HepG2 (cell line): ENCODE measurements around the gene MPST. TPM values are rescaled to one million over a fixed set of nuclear protein-coding genes. Genes with fewer than 3 reads are reported as not detected.
A peak's percentile ranks its signal among the peaks of the same experiment; 100 is the strongest.

Experiments used
- ARID4A ChIP-seq: sonication (generic); formaldehyde crosslinking; IDR thresholded peaks from 2 replicates; pipeline ENCODE4 v1.5.0; 2020; ENCODE audit warnings: mild to moderate bottlenecking, missing genetic modification reagents, borderline replicate concordance
- CTCF ChIP-seq: sonication (generic); formaldehyde crosslinking; IDR thresholded peaks from 2 replicates; pipeline ENCODE4 v1.5.0; 2020; ENCODE audit warnings: mild to moderate bottlenecking, missing genetic modification reagents, moderate library complexity
- E2F2 ChIP-seq: sonication (generic); formaldehyde crosslinking; IDR thresholded peaks from 2 replicates; pipeline ENCODE4 v1.4.0; 2020; ENCODE audit warnings: missing genetic modification reagents, borderline replicate concordance
- FOXM1 ChIP-seq: sonication (generic); formaldehyde crosslinking; IDR thresholded peaks from 2 replicates; pipeline ENCODE4 v1.5.0; 2020; ENCODE audit warnings: missing genetic modification reagents
- GATAD2A ChIP-seq: IDR thresholded peaks from 2 replicates; pipeline ENCODE4 v1.6.1; 2016
- HDAC1 ChIP-seq: sonication (generic); formaldehyde crosslinking; IDR thresholded peaks from 2 replicates; pipeline ENCODE4 v1.5.1; 2020; ENCODE audit warnings: mild to moderate bottlenecking, missing genetic modification reagents
- POLR2A ChIP-seq, 2 experiments: IDR thresholded peaks; 2 replicates each; pipeline ENCODE4 v1.6.1; 2011; ENCODE audit warnings: low read depth in 2 of 2, low read length in 2 of 2, mild to moderate bottlenecking in 1 of 2, moderate library complexity in 1 of 2; ENCODE audit not compliant: insufficient read depth in 1 of 2
- TBX3 ChIP-seq: fragments of 450-650 bp; IDR thresholded peaks from 2 replicates; pipeline ENCODE4 v1.6.1; 2017; ENCODE audit warnings: antibody characterized with exemption, mild to moderate bottlenecking, inconsistent platforms, borderline replicate concordance
- XRCC5 ChIP-seq: fragments of 200-400 bp; formaldehyde crosslinking; optimal IDR thresholded peaks from 2 replicates; pipeline ENCODE3; 2017; ENCODE audit warnings: mild to moderate bottlenecking, low read length
- ZNF256 ChIP-seq: sonication (generic); formaldehyde crosslinking; conservative IDR thresholded peaks from 2 replicates; pipeline ENCODE4 v1.4.0; 2020; ENCODE audit warnings: missing genetic modification reagents
- ZNF350 ChIP-seq: sonication (generic); formaldehyde crosslinking; IDR thresholded peaks from 2 replicates; pipeline ENCODE4 v1.4.0; 2020; ENCODE audit warnings: mild to moderate bottlenecking, low read depth, missing genetic modification reagents, borderline replicate concordance
- ZNF788 ChIP-seq: sonication (generic); formaldehyde crosslinking; IDR thresholded peaks from 2 replicates; pipeline ENCODE4 v1.5.0; 2020; ENCODE audit warnings: mild to moderate bottlenecking, missing genetic modification reagents, borderline replicate concordance
- polyA plus RNA-seq, 8 experiments: library from polyadenylated mRNA; depleted of rRNA in 3 of 8; stranded (reverse) in 7 of 8; unstranded in 1 of 8; fragments of >200 nt; fragmentation: Illumina TruSeq in 4 of 8; extraction: Trizol in 4 of 8; gene quantifications; 2 replicates each; pipeline versions ENCODE4 v1.2.1 to v1.2.3, GENCODE V29; 2011 to 2016; ENCODE audit warnings: low read depth in 4 of 8, missing spikeins in 1 of 8, mixed read lengths in 1 of 8; ENCODE audit not compliant: insufficient read depth in 1 of 8
- total RNA-seq, 5 experiments: library from RNA; depleted of rRNA; stranded (reverse); fragments of >200 nt; fragmentation: Illumina TruSeq; extraction: Trizol; gene quantifications; 2 replicates each; pipeline ENCODE4 v1.2.3, GENCODE V29; 2016; ENCODE audit warnings: low read depth in 1 of 5

The MPST gene
- total and polyA plus RNA-seq, 2 of the 13 experiments (the other 11 are each of a cell fraction or from before 2014, with no cell fraction given) = 133 to 141 TPM

- TF ChIP-seq CTCF (CRISPR knock-in tag) (peak; percentile 73), ZNF788 (peak; percentile 27; the same call in 1 of the 2 replicates), XRCC5 (peak; percentile 79), HDAC1 (CRISPR knock-in tag) (no peak), POLR2A (IDR thresholded peaks at IDR 0.05; ENCODE audit: insufficient read depth in 1 of 2, low read depth in 2 of 2, low read length in 2 of 2) (peak in 1 of 2 experiments; percentile 10; a peak in 1 of 4 replicates), FOXM1 (no peak), ARID4A (CRISPR knock-in tag) (peak; percentile 18; the same call in 1 of the 2 replicates), ZNF350 (CRISPR knock-in tag) (peak; percentile 22; the same call in 1 of the 2 replicates), GATAD2A (peak; percentile 31; the same call in 1 of the 2 replicates), ZNF256 (CRISPR knock-in tag) (no peak), TBX3 (no peak), E2F2 (CRISPR knock-in tag) (no peak)
Observed at GRCh38 chr22:37021710-37022482, 2.4 kb downstream of the MPST start (continued).
